Breast epithelium (tissue), 3 donors: ENCODE data around the gene TPI1.

ENCODE experiments used
- POLR2A ChIP-seq: fragments of 450-650 bp; IDR thresholded peaks from one replicate; pipeline ENCODE4 v1.6.1; 2016; ENCODE audit warnings: antibody characterized with exemption, mild to moderate bottlenecking, moderate library complexity
- TF ChIP-seq, protein P1 (sequence below), 3 donors: fragments of 450-650 bp; IDR thresholded peaks; one replicate each; pipeline ENCODE4 v1.5.1; 2016 to 2017; ENCODE audit warnings: antibody characterized with exemption in 3 of 3, mild to moderate bottlenecking in 3 of 3, moderate library complexity in 3 of 3

DNA sequence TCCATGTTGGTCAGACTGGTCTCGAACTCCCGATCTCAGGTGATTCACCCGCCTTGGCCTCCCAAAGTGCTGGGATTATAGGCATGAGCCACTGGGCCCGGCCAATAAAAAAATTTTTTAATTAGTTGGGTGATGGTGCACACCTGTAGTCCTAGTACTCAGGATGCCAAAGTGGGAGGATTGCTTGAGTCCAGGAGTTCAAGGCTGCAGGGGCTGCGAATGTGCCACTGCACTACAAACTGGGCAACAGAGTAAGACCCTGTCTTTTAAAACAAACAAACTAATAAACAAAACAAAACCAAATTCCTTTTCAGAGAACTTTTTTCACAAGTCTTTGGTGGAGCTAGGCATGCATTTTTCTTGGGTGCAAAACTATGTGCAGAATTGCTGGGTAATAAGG is 15.9 kb downstream of the TPI1 start:
- TF ChIP-seq, protein P1, sequence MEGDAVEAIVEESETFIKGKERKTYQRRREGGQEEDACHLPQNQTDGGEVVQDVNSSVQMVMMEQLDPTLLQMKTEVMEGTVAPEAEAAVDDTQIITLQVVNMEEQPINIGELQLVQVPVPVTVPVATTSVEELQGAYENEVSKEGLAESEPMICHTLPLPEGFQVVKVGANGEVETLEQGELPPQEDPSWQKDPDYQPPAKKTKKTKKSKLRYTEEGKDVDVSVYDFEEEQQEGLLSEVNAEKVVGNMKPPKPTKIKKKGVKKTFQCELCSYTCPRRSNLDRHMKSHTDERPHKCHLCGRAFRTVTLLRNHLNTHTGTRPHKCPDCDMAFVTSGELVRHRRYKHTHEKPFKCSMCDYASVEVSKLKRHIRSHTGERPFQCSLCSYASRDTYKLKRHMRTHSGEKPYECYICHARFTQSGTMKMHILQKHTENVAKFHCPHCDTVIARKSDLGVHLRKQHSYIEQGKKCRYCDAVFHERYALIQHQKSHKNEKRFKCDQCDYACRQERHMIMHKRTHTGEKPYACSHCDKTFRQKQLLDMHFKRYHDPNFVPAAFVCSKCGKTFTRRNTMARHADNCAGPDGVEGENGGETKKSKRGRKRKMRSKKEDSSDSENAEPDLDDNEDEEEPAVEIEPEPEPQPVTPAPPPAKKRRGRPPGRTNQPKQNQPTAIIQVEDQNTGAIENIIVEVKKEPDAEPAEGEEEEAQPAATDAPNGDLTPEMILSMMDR (IDR thresholded peaks at IDR 0.05), result no peak
- no peak for TF ChIP-seq POLR2A
